GM18505 (cell line): Measurements from ENCODE around the gene IGFBP6.

Experiments used
- ATAC-seq: cut with Tn5 transposase; IDR thresholded peaks from one replicate; pipeline ENCODE4 v1.9.1; 2021; ENCODE audit not compliant: unreplicated experiment
- POLR2A ChIP-seq: IDR thresholded peaks from 4 replicates; pipeline ENCODE4 v1.6.1; 2011; ENCODE audit warnings: borderline replicate concordance; ENCODE audit not compliant: insufficient read depth, insufficient read length; ENCODE audit errors: extremely low read depth

IGFBP6 gene

GRCh38 chr12:53097564-53098353 lies at the start of gene IGFBP6:
IGFBP6 (plus strand) TSS chr12:53097667; CDS start chr12:53097718, 51 bp downstream.
- TF ChIP-seq POLR2A: no peak
- no peak for ATAC-seq

GRCh38 chr12:53048033-53048779 lies 49.3 kb upstream of the IGFBP6 start:
- ATAC-seq: no peak
- TF ChIP-seq POLR2A: no peak

GRCh38 chr12:53048780-53049401 lies 48.6 kb upstream of the IGFBP6 start:
- no peak for ATAC-seq
- no peak for TF ChIP-seq POLR2A

GRCh38 chr12:53049571-53050318 lies 47.7 kb upstream of the IGFBP6 start, which contains the start of gene TNS2:
TNS2 (plus strand) TSS chr12:53050065; CDS start chr12:53050186, 121 bp downstream.
- no peak for ATAC-seq
- no peak for TF ChIP-seq POLR2A

GRCh38 chr12:53050426-53051057 lies 46.9 kb upstream of the IGFBP6 start:
- no peak for TF ChIP-seq POLR2A
- no peak for ATAC-seq

- ATAC-seq: no peak
- TF ChIP-seq POLR2A: no peak
Measured at GRCh38 chr12:53051058-53051880, 46.2 kb upstream of the IGFBP6 start.

- ATAC-seq: no peak
- no peak for TF ChIP-seq POLR2A
Measured at GRCh38 chr12:53051881-53052412, 45.5 kb upstream of the IGFBP6 start.

- TF ChIP-seq POLR2A: no peak
- ATAC-seq: no peak
Measured at GRCh38 chr12:53052419-53053217, 44.8 kb upstream of the IGFBP6 start.

- no peak for ATAC-seq
- TF ChIP-seq POLR2A: no peak
Measured at GRCh38 chr12:53053218-53054111, 44.0 kb upstream of the IGFBP6 start.
